Neural progenitor cell (in vitro differentiated cells): Measurements from ENCODE around the gene RNF121. TPM values are rescaled to one million over a fixed set of nuclear protein-coding genes. Genes with fewer than 3 reads are reported as not detected.
"Not testable (repeated sequence)": the region's sequence is repeated elsewhere in the genome, so short reads cannot be mapped to it uniquely, and the experiment has no call there.

ENCODE experiments used
- DNase-seq: peaks from one replicate; pipeline ENCODE4 v3.0.0-alpha.2; 2016; ENCODE audit warnings: low spot score
- H2AFZ ChIP-seq: fragments of 200-600 bp; sonication (generic); replicated peaks from 2 replicates; pipeline ENCODE4 v1.6.1; 2016; ENCODE audit warnings: antibody characterized with exemption
- H3F3A ChIP-seq: fragments of 200-600 bp; sonication (generic); 2 replicates; pipeline ENCODE4 v1.6.1; 2016; ENCODE audit warnings: antibody characterized with exemption, low read depth
- H3K27ac ChIP-seq: fragments of 200-600 bp; sonication (generic); 2 replicates; pipeline ENCODE4 v1.5.1; 2016; ENCODE audit warnings: mild to moderate bottlenecking
- H3K27me3 ChIP-seq: fragments of 200-600 bp; sonication (generic); 2 replicates; pipeline ENCODE4 v1.6.1; 2016; ENCODE audit warnings: mild to moderate bottlenecking, moderate library complexity
- H3K36me3 ChIP-seq: fragments of 200-600 bp; sonication (generic); 2 replicates; pipeline ENCODE4 v1.5.1; 2016
- H3K4me1 ChIP-seq: fragments of 200-600 bp; sonication (generic); 2 replicates; pipeline ENCODE4 v1.6.1; 2016; ENCODE audit warnings: mixed run types
- H3K4me2 ChIP-seq: fragments of 200-600 bp; sonication (generic); 2 replicates; pipeline ENCODE4 v1.6.1; 2016
- H3K4me3 ChIP-seq: fragments of 200-600 bp; sonication (generic); 2 replicates; pipeline ENCODE4 v1.5.1; 2016
- H3K79me2 ChIP-seq: fragments of 200-600 bp; sonication (generic); 2 replicates; pipeline ENCODE4 v1.6.1; 2016; ENCODE audit warnings: low read depth
- H3K9ac ChIP-seq: fragments of 200-600 bp; sonication (generic); 2 replicates; pipeline ENCODE4 v1.6.1; 2016
- H3K9me3 ChIP-seq: fragments of 200-600 bp; sonication (generic); 2 replicates; pipeline ENCODE4 v1.5.1; 2016; ENCODE audit warnings: low read depth
- H4K20me1 ChIP-seq: fragments of 200-600 bp; sonication (generic); 2 replicates; pipeline ENCODE4 v1.6.1; 2016; ENCODE audit warnings: low read depth
- H3K27ac Mint-ChIP-seq: 3 replicates; pipeline ENCODE4 v1.8.0; 2021; ENCODE audit warnings: mixed read lengths
- H3K27me3 Mint-ChIP-seq: 2 replicates; pipeline ENCODE4 v1.8.0; 2022; ENCODE audit warnings: low read depth, mild to moderate bottlenecking, inconsistent platforms, moderate library complexity, mixed read lengths; ENCODE audit not compliant: insufficient read depth
- H3K36me3 Mint-ChIP-seq: 3 replicates; pipeline ENCODE4 v1.8.0; 2021; ENCODE audit warnings: mixed read lengths
- H3K4me1 Mint-ChIP-seq: 3 replicates; pipeline ENCODE4 v1.8.0; 2021; ENCODE audit warnings: mixed read lengths
- H3K4me3 Mint-ChIP-seq: 3 replicates; pipeline ENCODE4 v1.8.0; 2021; ENCODE audit warnings: mild to moderate bottlenecking, moderate library complexity, mixed read lengths
- H3K9me3 Mint-ChIP-seq: 3 replicates; pipeline ENCODE4 v1.8.0; 2020; ENCODE audit warnings: mixed read lengths
- EZH2 ChIP-seq: fragments of 200-600 bp; sonication (generic); IDR thresholded peaks from 2 replicates; pipeline ENCODE4 v1.6.1; 2017; ENCODE audit warnings: antibody characterized with exemption, mild to moderate bottlenecking, moderate library complexity
- EZH2phosphoT487 ChIP-seq: fragments of 200-600 bp; sonication (generic); IDR thresholded peaks from 2 replicates; pipeline ENCODE4 v1.6.1; 2017; ENCODE audit warnings: antibody characterized with exemption
- total RNA-seq: library from RNA; depleted of rRNA; stranded (reverse); fragments of >200 nt; gene quantifications from 2 replicates; pipeline ENCODE4 v1.2.3, GENCODE V29; 2015; ENCODE audit warnings: low replicate concordance
- TF ChIP-seq, protein P1 (sequence below): fragments of 200-600 bp; sonication (generic); IDR thresholded peaks from 2 replicates; pipeline ENCODE4 v1.5.1; 2017; ENCODE audit warnings: antibody characterized with exemption, mild to moderate bottlenecking

RNF121 gene
- 16.7 and 31.8 TPM in 2 replicates for total RNA-seq

DNA sequence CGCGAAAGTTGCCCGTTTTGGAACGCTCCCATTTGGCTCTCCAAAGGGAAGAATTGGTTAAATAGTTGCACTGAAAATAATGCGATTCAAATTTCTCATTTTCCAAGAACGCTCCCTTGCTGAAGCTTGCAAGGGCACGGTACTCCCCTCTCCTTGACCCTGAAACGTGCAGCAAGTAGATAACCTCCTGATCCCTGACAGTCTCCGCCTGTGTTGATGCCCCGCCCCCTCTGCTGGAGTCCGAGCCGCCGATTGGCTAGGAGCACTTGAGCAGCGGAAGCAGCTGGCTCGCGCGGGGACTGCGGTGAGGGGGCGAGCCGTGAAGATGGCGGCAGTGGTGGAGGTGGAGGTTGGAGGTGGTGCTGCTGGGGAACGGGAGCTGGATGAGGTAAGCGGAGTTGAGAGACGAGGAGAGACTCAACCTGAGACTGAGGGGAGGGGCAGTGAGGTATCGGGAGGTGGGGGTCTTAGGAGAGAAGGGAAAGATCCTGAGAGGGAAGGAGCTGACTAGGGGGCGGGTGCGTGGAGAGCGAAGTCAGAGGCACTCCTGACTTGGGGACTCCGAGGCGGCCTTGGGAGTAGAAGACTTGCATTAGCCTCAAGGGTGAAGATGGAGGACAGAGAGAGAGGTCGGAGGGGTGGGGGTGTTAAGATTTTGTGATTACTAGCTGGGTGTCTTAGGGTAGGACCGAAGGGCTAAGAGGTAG is at the start of gene RNF121:
Gene RNF121, plus strand, starts transcription at position 310 of the 707 bp plus-strand sequence. Its CDS starts 16 bp downstream, at position 326.
- Mint-ChIP-seq H3K4me1 (peaks cover 24% of the 10 kb centered on the region), H3K9me3 (no peaks in the 10 kb centered on the region), H3K27ac (peak within 1 kb of the TSS; percentile 100), H3K27me3 (peaks cover 5% of the 10 kb centered on the region), H3K4me3 (peak within 1 kb of the TSS; percentile 97), H3K36me3 (peaks cover 2% of the 10 kb centered on the region)
- H3K79me2 ChIP-seq: peaks cover 68% of the 10 kb centered on the region
- H3K36me3 ChIP-seq: no peaks in the 10 kb centered on the region
- peaks cover 35% of the 10 kb centered on the region for H4K20me1 ChIP-seq
- TF ChIP-seq EZH2phosphoT487 (no peak), EZH2 (no peak)
- TF ChIP-seq, protein P1, sequence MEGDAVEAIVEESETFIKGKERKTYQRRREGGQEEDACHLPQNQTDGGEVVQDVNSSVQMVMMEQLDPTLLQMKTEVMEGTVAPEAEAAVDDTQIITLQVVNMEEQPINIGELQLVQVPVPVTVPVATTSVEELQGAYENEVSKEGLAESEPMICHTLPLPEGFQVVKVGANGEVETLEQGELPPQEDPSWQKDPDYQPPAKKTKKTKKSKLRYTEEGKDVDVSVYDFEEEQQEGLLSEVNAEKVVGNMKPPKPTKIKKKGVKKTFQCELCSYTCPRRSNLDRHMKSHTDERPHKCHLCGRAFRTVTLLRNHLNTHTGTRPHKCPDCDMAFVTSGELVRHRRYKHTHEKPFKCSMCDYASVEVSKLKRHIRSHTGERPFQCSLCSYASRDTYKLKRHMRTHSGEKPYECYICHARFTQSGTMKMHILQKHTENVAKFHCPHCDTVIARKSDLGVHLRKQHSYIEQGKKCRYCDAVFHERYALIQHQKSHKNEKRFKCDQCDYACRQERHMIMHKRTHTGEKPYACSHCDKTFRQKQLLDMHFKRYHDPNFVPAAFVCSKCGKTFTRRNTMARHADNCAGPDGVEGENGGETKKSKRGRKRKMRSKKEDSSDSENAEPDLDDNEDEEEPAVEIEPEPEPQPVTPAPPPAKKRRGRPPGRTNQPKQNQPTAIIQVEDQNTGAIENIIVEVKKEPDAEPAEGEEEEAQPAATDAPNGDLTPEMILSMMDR: no peak
- H3K27me3 ChIP-seq: no peaks in the 10 kb centered on the region
- H3F3A ChIP-seq: no peaks in the 10 kb centered on the region
- no peaks in the 10 kb centered on the region for H3K9me3 ChIP-seq
- peak within 1 kb of the TSS; percentile 90 for H3K27ac ChIP-seq
- peaks cover 13% of the 10 kb centered on the region for H3K4me1 ChIP-seq
- peak within 1 kb of the TSS; percentile 100 for H2AFZ ChIP-seq
- peak within 1 kb of the TSS; percentile 82 for H3K9ac ChIP-seq
- peak within 1 kb of the TSS; percentile 81 for H3K4me3 ChIP-seq
- peak within 1 kb of the TSS; percentile 96 for H3K4me2 ChIP-seq
- DNase-seq: peak; percentile 98

DNA sequence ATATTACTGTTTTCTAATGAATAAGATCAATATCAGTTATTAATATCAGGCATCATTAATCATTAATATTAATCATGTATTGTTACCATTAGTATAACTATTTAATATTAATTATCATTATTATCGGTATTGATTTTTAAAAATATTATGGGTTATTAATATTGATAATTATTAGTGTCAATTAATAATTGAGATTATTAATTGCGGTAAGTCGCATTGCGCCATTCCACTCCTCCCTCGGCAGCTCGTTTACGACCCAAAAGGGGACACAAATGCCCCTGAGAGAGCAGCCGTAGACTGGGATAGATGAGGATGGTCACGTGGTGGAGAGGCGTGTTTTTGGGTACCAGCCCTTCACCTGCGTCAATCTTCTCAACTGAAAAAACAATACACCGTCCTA is 43.0 kb upstream of the RNF121 start:
- H3K27ac Mint-ChIP-seq, H3K9me3 Mint-ChIP-seq, H3K9ac ChIP-seq, H3K27ac ChIP-seq, H3K4me3 Mint-ChIP-seq, H3K27me3 Mint-ChIP-seq, H4K20me1 ChIP-seq, H3F3A ChIP-seq, H3K36me3 ChIP-seq, H3K79me2 ChIP-seq, H3K4me1 ChIP-seq, H3K4me1 Mint-ChIP-seq, H3K9me3 ChIP-seq, H3K27me3 ChIP-seq, DNase-seq, H3K36me3 Mint-ChIP-seq, H2AFZ ChIP-seq, H3K4me3 ChIP-seq, H3K4me2 ChIP-seq: not testable (repeated sequence)

DNA sequence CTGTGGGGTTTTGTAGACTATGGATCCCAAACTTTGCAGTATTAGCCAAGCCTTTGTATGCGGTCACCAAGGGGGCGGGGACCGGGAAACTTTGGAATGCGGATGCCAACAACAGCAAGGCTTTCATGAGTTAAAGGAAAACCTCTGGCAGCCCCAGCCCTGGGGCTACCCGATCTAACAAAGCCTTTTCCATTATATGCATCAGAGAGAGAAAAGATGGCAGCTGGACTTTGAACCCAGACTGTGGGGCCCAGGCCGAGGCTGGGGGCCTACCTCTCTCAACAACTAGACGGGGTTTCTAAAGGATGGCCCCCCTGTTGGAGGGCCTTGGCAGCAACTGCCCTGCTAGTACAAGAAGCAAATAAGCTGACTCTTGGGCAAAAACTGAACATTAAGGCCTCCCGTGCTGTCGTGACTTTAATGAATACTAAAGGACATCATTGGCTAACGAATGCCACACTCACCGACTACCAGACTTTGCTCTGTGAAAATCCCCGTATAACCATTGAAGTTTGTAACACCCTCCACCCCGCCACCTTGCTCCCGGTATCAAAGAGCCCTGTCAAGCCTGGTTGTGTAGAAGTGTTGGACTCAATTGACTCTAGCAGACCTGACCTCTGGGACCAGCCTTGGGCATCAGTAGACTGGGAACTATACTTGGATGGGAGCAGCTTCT is 40.4 kb upstream of the RNF121 start:
- H3F3A ChIP-seq, H3K9ac ChIP-seq, H3K27ac ChIP-seq, H3K4me1 Mint-ChIP-seq, H3K27me3 ChIP-seq, H3K27ac Mint-ChIP-seq, H2AFZ ChIP-seq, H3K9me3 ChIP-seq, H3K36me3 ChIP-seq, H4K20me1 ChIP-seq, H3K4me3 ChIP-seq, H3K79me2 ChIP-seq, H3K4me1 ChIP-seq, H3K36me3 Mint-ChIP-seq, H3K4me3 Mint-ChIP-seq, H3K27me3 Mint-ChIP-seq, H3K4me2 ChIP-seq, H3K9me3 Mint-ChIP-seq: not testable (repeated sequence)
- peak; percentile 48 for DNase-seq

DNA sequence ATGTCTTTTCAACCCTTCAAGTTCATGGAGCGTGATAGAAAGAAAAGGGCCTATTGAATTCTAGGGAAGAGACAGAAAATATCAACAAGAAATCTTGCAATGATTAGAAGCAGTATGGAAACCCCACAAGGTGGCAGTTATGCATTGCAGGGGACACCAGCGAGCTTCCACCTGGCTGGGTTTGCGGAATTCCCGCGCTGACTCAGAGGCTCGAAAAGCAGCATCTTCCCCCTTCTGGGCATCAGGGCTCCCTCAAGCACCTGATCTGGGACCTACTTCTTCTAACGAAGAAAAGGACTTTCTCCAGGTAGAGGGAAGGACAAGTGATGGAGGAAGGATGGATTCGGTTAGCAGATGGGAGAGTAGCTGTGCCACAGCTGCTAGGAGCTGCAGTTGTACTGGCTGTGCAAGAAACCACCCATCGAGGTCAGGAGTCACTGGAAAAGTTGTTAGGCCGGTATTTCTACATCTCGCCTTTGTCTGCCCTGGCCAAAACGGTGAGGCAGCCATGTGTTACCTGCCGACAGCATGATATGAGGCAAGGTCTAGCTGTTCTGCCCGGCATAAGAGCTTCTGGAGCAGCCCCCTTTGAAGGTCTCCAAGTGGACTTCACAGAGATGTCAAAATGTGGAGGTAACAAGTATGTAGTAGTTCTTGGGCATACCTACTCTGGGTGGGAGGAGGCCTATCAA is 39.5 kb upstream of the RNF121 start:
- H3K9me3 ChIP-seq, H3K36me3 ChIP-seq, H3K9me3 Mint-ChIP-seq, H3K4me1 Mint-ChIP-seq, H4K20me1 ChIP-seq, H3K4me3 Mint-ChIP-seq, H3F3A ChIP-seq, H3K27me3 Mint-ChIP-seq, H3K27me3 ChIP-seq, H3K4me1 ChIP-seq, H3K4me3 ChIP-seq, H3K27ac ChIP-seq, H3K79me2 ChIP-seq, H3K9ac ChIP-seq, H3K36me3 Mint-ChIP-seq, H3K4me2 ChIP-seq, H2AFZ ChIP-seq, H3K27ac Mint-ChIP-seq: not testable (repeated sequence)
- DNase-seq: peak; percentile 13
